DOHH2 (cell line): ENCODE results near the gene CHMP1B.
A peak's percentile ranks its signal among the peaks of the same experiment; 100 is the strongest.

Source experiments
- H3F3A ChIP-seq: fragments of 200-600 bp; sonication (generic), shearing (Covaris generic); 2 replicates; pipeline ENCODE4 v1.6.0; 2016; ENCODE audit warnings: antibody characterized with exemption, mild to moderate bottlenecking; ENCODE audit not compliant: control insufficient read depth, insufficient read depth
- H3K27ac ChIP-seq: fragments of 200-600 bp; sonication (generic); 2 replicates; pipeline ENCODE4 v1.5.1; 2014; ENCODE audit warnings: low read depth, mild to moderate bottlenecking, low read length, moderate library complexity
- H3K27me3 ChIP-seq: fragments of 200-600 bp; sonication (generic); 2 replicates; pipeline ENCODE4 v1.6.1; 2014; ENCODE audit warnings: mild to moderate bottlenecking, low read length, mixed read lengths; ENCODE audit not compliant: control insufficient read depth
- H3K36me3 ChIP-seq: fragments of 200-600 bp; sonication (generic); 2 replicates; pipeline ENCODE4 v1.6.1; 2014; ENCODE audit warnings: mild to moderate bottlenecking, low read length, moderate library complexity, mixed read lengths; ENCODE audit not compliant: control insufficient read depth
- H3K4me1 ChIP-seq: fragments of 200-600 bp; sonication (generic); 2 replicates; pipeline ENCODE4 v1.6.1; 2014; ENCODE audit warnings: mild to moderate bottlenecking, low read length, mixed read lengths; ENCODE audit not compliant: control insufficient read depth
- H3K4me2 ChIP-seq: fragments of 200-600 bp; sonication (generic); 2 replicates; pipeline ENCODE4 v1.6.0; 2014; ENCODE audit warnings: mild to moderate bottlenecking, low read length, moderate library complexity
- H3K4me3 ChIP-seq: fragments of 200-600 bp; sonication (generic); 2 replicates; pipeline ENCODE4 v1.5.1; 2014; ENCODE audit warnings: mild to moderate bottlenecking, low read length, mixed read lengths
- H3K79me2 ChIP-seq: fragments of 200-600 bp; sonication (generic); 2 replicates; pipeline ENCODE4 v1.6.1; 2014; ENCODE audit warnings: mild to moderate bottlenecking, low read length, mixed read lengths; ENCODE audit not compliant: control insufficient read depth
- H3K9me2 ChIP-seq: fragments of 200-600 bp; sonication (generic); replicated peaks from 2 replicates; pipeline ENCODE4 v1.6.1; 2014; ENCODE audit warnings: mild to moderate bottlenecking, low read length, mixed read lengths; ENCODE audit not compliant: control insufficient read depth
- H3K9me3 ChIP-seq: fragments of 200-600 bp; sonication (generic); 2 replicates; pipeline ENCODE4 v1.6.1; 2014; ENCODE audit warnings: antibody characterized with exemption, low read length, mixed read lengths; ENCODE audit not compliant: control insufficient read depth, insufficient read depth
- H4K20me1 ChIP-seq: fragments of 200-600 bp; sonication (generic); 2 replicates; pipeline ENCODE4 v1.6.0; 2014; ENCODE audit warnings: low read depth, mild to moderate bottlenecking, antibody characterized with exemption, low read length, moderate library complexity; ENCODE audit not compliant: control insufficient read depth, insufficient read depth
- CTCF ChIP-seq: fragments of 200-600 bp; sonication (generic); IDR thresholded peaks from one replicate; pipeline ENCODE4 v1.5.1; 2014; ENCODE audit warnings: antibody characterized with exemption, mild to moderate bottlenecking, low read depth, low read length; ENCODE audit not compliant: poor library complexity, severe bottlenecking
- EZH2phosphoT487 ChIP-seq: fragments of 200-600 bp; sonication (generic); IDR thresholded peaks from 2 replicates; pipeline ENCODE4 v1.6.1; 2017; ENCODE audit warnings: borderline replicate concordance, mild to moderate bottlenecking, antibody characterized with exemption, low read length, moderate library complexity, mixed read lengths

Gene CHMP1B

GRCh38 chr18:11882636-11883035 lies 31.4 kb downstream of the CHMP1B start:
- no peaks in the 10 kb centered on the region for H4K20me1 ChIP-seq
- peak overlapping the region; percentile 63 for H3K4me2 ChIP-seq
- H3K9me3 ChIP-seq: no peaks in the 10 kb centered on the region
- no peaks in the 10 kb centered on the region for H3K79me2 ChIP-seq
- H3K4me3 ChIP-seq: peak overlapping the region; percentile 30
- no peak for TF ChIP-seq EZH2phosphoT487
- TF ChIP-seq CTCF: no peak
- H3K4me1 ChIP-seq: peaks cover 39% of the 10 kb centered on the region
- H3K27ac ChIP-seq: peak overlapping the region; percentile 76
- H3K9me2 ChIP-seq: no peaks in the 10 kb centered on the region
- no peaks in the 10 kb centered on the region for H3K27me3 ChIP-seq
- H3K36me3 ChIP-seq: peaks cover 56% of the 10 kb centered on the region
- peaks cover 12% of the 10 kb centered on the region for H3F3A ChIP-seq

- no peaks in the 10 kb centered on the region for H3K27me3 ChIP-seq
- peaks cover 12% of the 10 kb centered on the region for H3F3A ChIP-seq
- H3K27ac ChIP-seq: peak overlapping the region; percentile 76
- H3K9me3 ChIP-seq: no peaks in the 10 kb centered on the region
- TF ChIP-seq EZH2phosphoT487 (no peak), CTCF (no peak)
- H3K9me2 ChIP-seq: no peaks in the 10 kb centered on the region
- H4K20me1 ChIP-seq: no peaks in the 10 kb centered on the region
- H3K36me3 ChIP-seq: peaks cover 62% of the 10 kb centered on the region
- H3K4me2 ChIP-seq: peak overlapping the region; percentile 63
- H3K4me1 ChIP-seq: peaks cover 39% of the 10 kb centered on the region
- H3K79me2 ChIP-seq: no peaks in the 10 kb centered on the region
- H3K4me3 ChIP-seq: peak overlapping the region; percentile 41; the same call in 1 of the 2 replicates
Observed at GRCh38 chr18:11883153-11883552, 31.9 kb downstream of the CHMP1B start.

- peaks cover 39% of the 10 kb centered on the region for H3K4me1 ChIP-seq
- no peaks in the 10 kb centered on the region for H3K9me2 ChIP-seq
- no peak for TF ChIP-seq CTCF
- TF ChIP-seq EZH2phosphoT487: no peak
Observed at GRCh38 chr18:11884396-11885030, 33.3 kb downstream of the CHMP1B start.

More at GRCh38 chr18:11884396-11885030, 33.3 kb downstream of the CHMP1B start:
- Histone ChIP-seq H3F3A (peaks cover 12% of the 10 kb centered on the region), H3K4me2 (peak overlapping the region; percentile 63; the same call in 1 of the 2 replicates), H3K4me3 (no peak overlapping the region), H3K36me3 (peaks cover 68% of the 10 kb centered on the region), H3K9me3 (no peaks in the 10 kb centered on the region), H4K20me1 (no peaks in the 10 kb centered on the region), H3K27me3 (no peaks in the 10 kb centered on the region), H3K79me2 (no peaks in the 10 kb centered on the region), H3K27ac (peak overlapping the region; percentile 76)
